Body of pancreas (tissue), 4 donors: ENCODE results near the gene SLC6A19. TPM values are rescaled to one million over a fixed set of nuclear protein-coding genes. Genes with fewer than 3 reads are reported as not detected.
A peak's percentile ranks its signal among the peaks of the same experiment; 100 is the strongest.

ENCODE experiments used
- ATAC-seq: fragments of 150-250 bp; one replicate; pipeline ENCODE4 v1.9.1; 2016
- DNase-seq, 4 donors: peaks; one replicate each; pipeline ENCODE4 v3.0.0-alpha.2; 2019
- H3K27ac ChIP-seq, 4 donors: fragments of 200-600 bp; sonication (generic); 1 replicate in 3 of 4; 2 replicates in 1 of 4; pipeline versions ENCODE4 v1.5.1 to v1.6.1; 2016 to 2019; ENCODE audit warnings: mild to moderate bottlenecking in 1 of 4, mixed read lengths in 1 of 4, moderate library complexity in 1 of 4
- H3K27me3 ChIP-seq, 2 donors: fragments of 200-600 bp; sonication (generic); one replicate each; pipeline ENCODE4 v1.6.0; 2016; ENCODE audit warnings: mild to moderate bottlenecking in 1 of 2
- H3K36me3 ChIP-seq, 2 donors: fragments of 200-600 bp; sonication (generic); replicated peaks in 1 of 2; 2 replicates each; pipeline ENCODE4 v1.5.1; 2016; ENCODE audit warnings: low read depth in 2 of 2; ENCODE audit not compliant: insufficient read depth in 1 of 2
- H3K4me1 ChIP-seq: fragments of 200-600 bp; sonication (generic); one replicate; pipeline ENCODE4 v1.6.0; 2016
- H3K4me3 ChIP-seq, 2 donors: fragments of 200-600 bp; sonication (generic); 1 replicate in 1 of 2; 2 replicates in 1 of 2; pipeline ENCODE4 v1.5.1; 2016 to 2019
- H3K9me3 ChIP-seq, 3 donors: fragments of 200-600 bp; sonication (generic); 1 replicate in 2 of 3; 2 replicates in 1 of 3; pipeline ENCODE4 v1.5.1; 2016
- CTCF ChIP-seq, 7 experiments: fragments of 450-650 bp in 4 of 7; fragments of 200-600 bp in 3 of 7; sonication (generic) in 3 of 7; IDR thresholded peaks; one replicate each; pipeline ENCODE4 v1.5.1; 2016 to 2019; ENCODE audit warnings: antibody characterized with exemption in 7 of 7
- POLR2A ChIP-seq, 3 donors: fragments of 450-650 bp; IDR thresholded peaks; one replicate each; pipeline ENCODE4 v1.6.1; 2016; ENCODE audit warnings: antibody characterized with exemption in 3 of 3, mild to moderate bottlenecking in 2 of 3
- WGBS, 2 donors: methylation state at CpG; one replicate each; pipeline ENCODE4 v1.1.5; 2017; 5-methylcytosine and 5-hydroxymethylcytosine counted together
- intact Hi-C: fragments of 100-400 bp; cut with DNase I; formaldehyde crosslinking; loops from one replicate; pipeline ENCODE4 v1.15.1; 2023
- total RNA-seq, 2 donors: library from RNA; depleted of rRNA; stranded (reverse); fragments of >200 nt; gene quantifications; one replicate each; pipeline ENCODE4 v1.1.0, GENCODE V29; 2016

The SLC6A19 gene
- 1 to 10 TPM in 1 of 2 donors, under 1 TPM in 1; 0.66 to 1.3 TPM for total RNA-seq

GRCh38 chr5:1201327-1202025, at the start of gene SLC6A19:
Gene SLC6A19 (plus strand): TSS chr5:1201595. CDS start chr5:1201651, 56 bp downstream.
- ATAC-seq: no peak
- peak in 1 of 4 donors; percentile 28 for DNase-seq
- 71 to 78% methylated on average over 11 to 34 of the region's 51 CpGs for WGBS, 2 donors
- Histone ChIP-seq H3K27me3 (no peaks in the 10 kb centered on the region), H3K4me1 (peaks cover 19% of the 10 kb centered on the region), H3K36me3 (no peaks in the 10 kb centered on the region), H3K27ac (no peak within 1 kb of the TSS), H3K9me3 (no peaks in the 10 kb centered on the region), H3K4me3 (no peak within 1 kb of the TSS)
- intact Hi-C loops: no loop called here
- TF ChIP-seq POLR2A (IDR thresholded peaks at IDR 0.05): no peak
- no peak for TF ChIP-seq CTCF (IDR thresholded peaks at IDR 0.05)

GRCh38 chr5:1152156-1152555, 49.2 kb upstream of the SLC6A19 start:
- Histone ChIP-seq H3K27me3 (peaks cover 0 to 3% of the 10 kb centered on the region in 2 donors), H3K36me3 (no peaks in the 10 kb centered on the region), H3K4me1 (peaks cover 32% of the 10 kb centered on the region), H3K27ac (peak overlapping the region in 2 of 4 donors; percentile 67 to 71), H3K9me3 (peaks cover 0 to 6% (median 0%) of the 10 kb centered on the region in 3 donors), H3K4me3 (no peak overlapping the region)
- WGBS, 2 donors: 57 to 80% methylated on average over 1 to 10 of the region's 10 CpGs
- no peak for DNase-seq
- TF ChIP-seq CTCF (IDR thresholded peaks at IDR 0.05): no peak
- TF ChIP-seq POLR2A (IDR thresholded peaks at IDR 0.05): no peak
- intact Hi-C loops: no loop called here
- ATAC-seq: peak; percentile 27

- no peak overlapping the region for H3K4me3 ChIP-seq
- H3K4me1 ChIP-seq: peaks cover 32% of the 10 kb centered on the region
- TF ChIP-seq POLR2A (IDR thresholded peaks at IDR 0.05): no peak
- DNase-seq (no peak), ATAC-seq (peak; percentile 39)
- H3K27me3 ChIP-seq: peaks cover 0 to 3% of the 10 kb centered on the region in 2 donors
- H3K9me3 ChIP-seq: peaks cover 0 to 7% (median 0%) of the 10 kb centered on the region in 3 donors
- H3K27ac ChIP-seq: peak overlapping the region; percentile 16 to 71 (median 65)
- WGBS, 2 donors: 31 to 54% methylated on average over 11 to 15 of the region's 15 CpGs
- no peaks in the 10 kb centered on the region for H3K36me3 ChIP-seq
- intact Hi-C loops: no loop called here
Observed at GRCh38 chr5:1152771-1153282, 48.6 kb upstream of the SLC6A19 start.

GRCh38 chr5:1153428-1153827, 48.0 kb upstream of the SLC6A19 start:
- ATAC-seq (peak; percentile 18), DNase-seq (no peak)
- H3K27ac ChIP-seq: peak overlapping the region; percentile 16 to 71 (median 65)
- H3K4me1 ChIP-seq: peaks cover 32% of the 10 kb centered on the region
- H3K9me3 ChIP-seq: peaks cover 0 to 7% (median 0%) of the 10 kb centered on the region in 3 donors
- no peaks in the 10 kb centered on the region for H3K36me3 ChIP-seq
- intact Hi-C loops: no loop called here
- H3K4me3 ChIP-seq: no peak overlapping the region
- peaks cover 0 to 3% of the 10 kb centered on the region in 2 donors for H3K27me3 ChIP-seq
- 52% methylated on average over 12 of the region's 12 CpGs; no CpG with 5 or more reads in 1 of the 2 donors for WGBS, 2 donors
- TF ChIP-seq CTCF (IDR thresholded peaks at IDR 0.05) (no peak), POLR2A (IDR thresholded peaks at IDR 0.05) (no peak)

GRCh38 chr5:1155191-1156032, 46.0 kb upstream of the SLC6A19 start:
- H3K27ac ChIP-seq: peak overlapping the region; percentile 25 to 74 (median 68)
- peaks cover 0 to 3% of the 10 kb centered on the region in 2 donors for H3K27me3 ChIP-seq
- no peak for TF ChIP-seq CTCF (IDR thresholded peaks at IDR 0.05)
- no peak for TF ChIP-seq POLR2A (IDR thresholded peaks at IDR 0.05)
- ATAC-seq: peak; percentile 52
- H3K9me3 ChIP-seq: peaks cover 0 to 7% (median 0%) of the 10 kb centered on the region in 3 donors
- no peak overlapping the region for H3K4me3 ChIP-seq
- H3K4me1 ChIP-seq: peaks cover 34% of the 10 kb centered on the region
- intact Hi-C loops: no loop called here
- 5 to 10% methylated on average over 2 to 48 of the region's 98 CpGs for WGBS, 2 donors
- no peaks in the 10 kb centered on the region for H3K36me3 ChIP-seq
- DNase-seq: peak in 1 of 4 donors; percentile 40
